Stimulated activated CD8-positive, alpha-beta memory T cell treated with anti-CD3 and anti-CD28 coated beads, Interleukin-7, amount 100 ng/mL, for 1 hour (primary cell): ENCODE results near the gene NUP133.
"Not testable (repeated sequence)": the region's sequence is repeated elsewhere in the genome, so short reads cannot be mapped to it uniquely, and the experiment has no call there.

ENCODE experiments used
- DNase-seq, 2 donors: peaks; one replicate each; pipeline ENCODE4 v3.0.0-alpha.2; 2020; ENCODE audit warnings: low read depth in 2 of 2

NUP133 gene

DNA sequence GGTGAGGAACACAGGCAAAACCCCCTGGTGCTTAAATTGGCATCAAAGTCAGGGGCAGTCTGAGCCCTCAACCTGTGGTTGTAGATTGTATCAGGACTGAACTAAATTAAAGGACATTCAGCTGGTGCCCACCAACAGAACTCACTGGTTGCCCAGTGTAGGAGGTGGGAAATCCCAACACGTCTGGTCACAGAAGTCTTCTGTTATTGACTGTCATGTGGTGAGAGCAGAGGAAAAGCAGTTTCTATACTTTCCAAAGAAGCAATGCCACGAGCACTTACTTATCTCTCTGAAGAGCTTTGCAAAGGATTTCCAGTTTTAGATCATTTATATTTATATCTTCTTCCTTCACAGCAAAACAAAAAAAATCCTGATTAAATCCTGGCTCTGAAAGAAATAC, 59.3 kb downstream of the NUP133 start:
- DNase-seq: no peak

DNA sequence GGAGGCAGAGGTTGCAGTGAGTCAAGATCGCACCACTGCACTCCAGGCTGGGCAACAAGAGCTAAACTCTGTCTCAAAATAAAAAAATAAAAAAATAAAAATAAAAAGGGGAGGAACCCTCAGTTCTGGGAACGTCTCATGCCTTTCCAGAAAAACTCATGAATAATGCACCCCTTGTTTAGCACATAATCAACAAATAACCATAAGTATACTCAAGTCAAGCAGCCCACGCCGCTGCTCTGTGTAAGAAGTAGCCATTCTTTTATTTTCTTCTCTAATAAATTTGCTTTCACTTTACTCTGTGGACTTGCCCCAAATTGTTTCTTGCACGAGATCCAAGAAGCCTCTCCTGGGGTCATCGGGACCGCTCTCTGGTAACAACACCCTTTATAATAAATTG, 59.8 kb downstream of the NUP133 start:
- DNase-seq: no peak

GRCh38 chr1:229447809-229448252, 60.3 kb downstream of the NUP133 start:
- DNase-seq: no peak

GRCh38 chr1:229445828-229446227, 62.3 kb downstream of the NUP133 start:
- no peak for DNase-seq

DNA sequence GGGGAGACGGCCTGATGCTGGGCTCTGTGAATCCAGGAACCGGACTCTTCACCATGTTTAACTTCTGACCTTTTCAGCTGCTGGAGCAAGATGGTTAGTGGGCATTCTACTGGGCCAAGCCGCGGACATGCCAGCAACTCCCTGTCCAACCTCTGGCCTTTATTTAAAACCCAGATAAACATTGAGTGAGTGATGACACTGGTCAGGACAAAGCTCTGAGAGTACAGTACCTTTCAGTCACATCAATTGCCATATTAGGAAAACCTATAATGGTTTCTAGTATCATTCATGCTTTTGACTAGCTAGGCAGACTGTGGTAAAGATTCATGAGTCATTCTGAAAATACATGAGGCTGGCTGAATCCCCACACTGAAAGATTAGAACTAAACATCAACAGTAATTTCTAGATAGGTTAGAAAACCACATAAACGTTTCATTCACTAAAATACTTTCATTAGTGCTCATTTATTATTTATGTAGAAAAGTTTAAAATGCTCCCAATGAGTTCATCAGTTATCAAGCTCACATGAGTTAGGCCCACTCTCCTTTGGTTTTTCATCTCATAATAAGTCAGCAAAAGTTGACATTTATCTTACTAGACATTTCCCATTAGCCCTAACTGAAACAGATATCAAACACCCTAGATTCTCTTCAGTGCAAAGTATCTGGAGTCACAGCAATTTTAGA, 67.1 kb downstream of the NUP133 start:
- DNase-seq: no peak

- DNase-seq: no peak
Measured at GRCh38 chr1:229438021-229438420, 70.1 kb downstream of the NUP133 start.

GRCh38 chr1:229437443-229437842, 70.7 kb downstream of the NUP133 start:
- no peak for DNase-seq

DNA sequence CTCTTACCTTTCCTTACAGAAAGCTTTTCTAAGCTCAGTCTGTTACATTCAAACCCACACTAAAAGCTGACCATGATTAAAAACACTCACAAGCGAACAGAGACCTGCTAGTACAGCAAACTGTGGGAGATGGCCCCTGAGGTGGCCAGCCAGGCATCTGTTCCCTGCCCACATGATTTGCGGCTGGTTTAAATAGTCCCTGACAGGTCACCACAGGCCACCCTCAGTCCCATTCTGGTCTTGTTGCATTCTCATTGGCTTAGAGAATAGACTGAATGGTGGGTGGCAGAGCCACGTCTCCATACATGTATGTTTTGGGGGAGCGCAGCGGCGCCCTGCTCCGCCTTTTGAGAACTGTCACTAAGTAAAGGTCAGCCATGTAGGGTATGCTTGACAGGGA, 71.9 kb downstream of the NUP133 start:
- no peak for DNase-seq

DNA sequence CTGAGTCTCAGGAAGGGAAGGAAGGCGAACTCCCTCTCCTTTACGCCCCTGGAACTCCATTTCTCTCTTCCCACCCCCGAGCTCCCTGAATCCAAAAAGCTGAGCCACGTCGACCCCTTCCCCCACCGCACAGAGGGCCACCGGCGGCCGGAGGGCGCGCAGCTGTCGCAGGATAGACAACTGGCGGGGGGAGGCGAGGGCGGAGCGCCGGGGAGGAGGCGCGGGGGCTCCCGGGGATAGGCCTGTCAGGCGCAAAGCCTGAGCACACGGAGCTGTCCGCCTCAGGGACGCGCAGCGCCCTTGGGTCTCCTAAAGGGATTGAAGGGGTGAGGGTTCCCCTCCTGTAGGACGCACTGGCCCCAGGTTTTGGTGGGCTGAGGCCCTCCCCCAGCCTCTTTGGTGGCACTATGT, 73.5 kb downstream of the NUP133 start:
- DNase-seq: no peak

- DNase-seq: no peak
Measured at GRCh38 chr1:229434005-229434640, 74.0 kb downstream of the NUP133 start, which contains the start of gene ACTA1. Gene ACTA1 (minus strand): TSS chr1:229434094. CDS start chr1:229433115, 979 bp downstream.

DNA sequence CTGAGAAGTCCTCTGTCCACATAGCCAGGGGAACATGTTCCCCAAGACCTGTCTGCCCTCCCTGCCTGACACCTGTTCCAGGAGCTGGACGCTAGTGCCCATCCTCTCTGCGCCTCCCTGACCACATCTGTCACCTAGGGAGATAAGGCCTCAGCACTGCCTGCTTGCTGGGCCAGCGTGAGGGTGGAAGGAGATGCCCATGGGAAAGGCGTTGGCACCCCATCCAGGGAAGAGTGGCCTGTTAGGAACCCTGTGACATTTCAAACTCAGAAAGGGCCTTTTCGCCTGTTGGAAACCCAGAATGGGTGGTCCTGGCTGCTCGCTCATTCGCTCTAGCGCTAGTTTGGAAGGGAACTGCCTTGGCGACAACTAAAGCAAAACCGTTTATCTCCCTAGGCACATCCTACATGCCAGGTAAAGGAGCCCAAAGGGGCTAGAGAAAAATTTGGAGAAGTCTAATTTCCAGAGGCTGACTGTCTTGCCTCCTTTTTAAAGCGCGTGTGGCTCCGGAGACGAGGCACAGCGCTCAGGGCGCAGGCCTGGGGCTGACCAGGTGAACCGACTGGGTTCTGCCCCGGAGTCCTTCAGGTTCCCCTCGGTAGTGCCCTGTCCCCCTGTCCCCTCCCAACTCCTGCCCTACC, 74.7 kb downstream of the NUP133 start:
- no peak for DNase-seq

GRCh38 chr1:229432905-229433304, 75.2 kb downstream of the NUP133 start:
- DNase-seq: no peak

DNA sequence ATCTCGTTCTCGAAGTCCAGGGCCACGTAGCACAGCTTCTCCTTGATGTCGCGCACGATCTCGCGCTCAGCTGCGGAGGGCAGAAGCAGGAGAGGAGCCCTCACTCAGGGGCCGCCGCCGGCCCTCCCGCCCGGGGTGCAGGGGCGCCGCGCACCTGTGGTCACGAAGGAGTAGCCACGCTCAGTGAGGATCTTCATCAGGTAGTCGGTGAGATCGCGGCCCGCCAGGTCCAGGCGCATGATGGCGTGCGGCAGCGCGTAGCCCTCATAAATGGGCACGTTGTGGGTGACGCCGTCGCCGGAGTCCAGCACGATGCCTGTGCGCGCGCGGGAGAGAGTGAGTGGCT, 76.1 kb downstream of the NUP133 start:
- DNase-seq: no peak

- no peak for DNase-seq
Measured at GRCh38 chr1:229431284-229432115, 76.6 kb downstream of the NUP133 start.

- DNase-seq: peak in 1 of 2 donors; percentile 8
Measured at GRCh38 chr1:229430761-229431283, 77.3 kb downstream of the NUP133 start.

GRCh38 chr1:229428256-229428655, 79.9 kb downstream of the NUP133 start:
- DNase-seq: no peak

DNA sequence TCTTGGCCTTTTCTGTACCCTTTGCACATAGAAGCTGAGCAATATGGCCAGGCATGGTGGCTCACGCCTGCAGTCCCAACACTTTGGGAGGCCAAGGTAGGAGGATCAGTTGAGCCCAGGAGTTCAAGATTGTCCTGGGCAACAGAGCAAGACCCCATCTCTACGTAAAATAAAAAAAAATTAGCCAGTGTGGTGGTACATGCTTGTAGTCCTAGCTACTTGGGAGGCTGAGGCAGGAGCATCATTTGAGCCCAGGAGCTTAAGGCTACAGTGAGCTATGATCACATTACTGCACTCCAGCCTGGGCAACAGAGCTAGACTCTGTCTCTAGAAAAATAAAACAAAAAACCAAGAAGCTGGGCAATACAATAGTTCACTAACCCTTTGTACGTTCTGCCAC, 80.6 kb downstream of the NUP133 start:
- no peak for DNase-seq

DNA sequence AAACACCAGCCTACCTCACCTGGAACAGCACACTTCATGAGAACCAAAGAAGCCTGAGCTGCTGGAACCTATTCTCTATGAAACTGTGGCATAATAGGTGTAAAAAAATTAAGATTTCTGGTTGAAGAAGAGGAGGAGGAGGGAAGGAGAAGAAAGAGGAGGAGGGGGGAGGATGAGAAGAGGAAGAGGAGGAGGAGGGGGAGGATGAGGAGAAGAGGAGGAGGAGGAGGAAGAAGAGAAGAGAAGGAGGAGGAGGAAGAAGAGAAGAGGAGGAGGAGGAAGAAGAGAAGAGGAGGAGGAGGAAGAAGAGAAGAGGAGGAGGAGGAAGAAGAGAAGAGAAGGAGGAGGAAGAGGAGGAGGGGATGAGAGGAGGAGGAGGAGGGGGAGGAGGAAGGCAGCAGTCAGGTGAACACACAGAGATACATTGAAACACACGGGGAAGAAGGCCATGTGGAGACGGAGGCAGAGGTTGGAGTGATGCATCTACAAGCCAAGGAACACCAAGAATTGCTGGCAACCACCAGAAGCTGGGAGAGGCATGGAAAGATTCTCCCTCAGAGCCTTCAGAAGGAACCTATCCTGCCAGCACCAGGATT, 82.5 kb downstream of the NUP133 start:
- no peak for DNase-seq

DNA sequence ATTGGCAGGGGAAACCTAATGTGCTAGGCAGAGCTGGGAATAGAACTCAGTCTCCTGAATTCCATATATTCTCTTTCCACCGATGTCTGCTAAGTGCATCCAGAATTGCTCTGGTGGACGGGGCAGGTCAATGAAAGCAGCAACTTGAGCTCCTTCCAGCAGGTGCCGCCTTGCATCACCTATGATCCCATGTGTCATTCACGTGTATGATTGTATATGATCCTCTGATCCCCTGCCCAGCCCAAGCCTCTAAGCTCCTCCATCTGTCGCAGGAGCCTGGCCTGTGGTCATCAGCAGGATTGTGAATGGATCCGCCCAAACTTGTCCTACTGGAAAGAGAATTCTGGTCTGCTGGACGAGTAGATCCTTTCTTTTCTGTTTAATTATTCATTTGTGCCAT, 87.4 kb downstream of the NUP133 start:
- no peak for DNase-seq

- DNase-seq: no peak
Measured at GRCh38 chr1:229420224-229420623, 87.9 kb downstream of the NUP133 start.

DNA sequence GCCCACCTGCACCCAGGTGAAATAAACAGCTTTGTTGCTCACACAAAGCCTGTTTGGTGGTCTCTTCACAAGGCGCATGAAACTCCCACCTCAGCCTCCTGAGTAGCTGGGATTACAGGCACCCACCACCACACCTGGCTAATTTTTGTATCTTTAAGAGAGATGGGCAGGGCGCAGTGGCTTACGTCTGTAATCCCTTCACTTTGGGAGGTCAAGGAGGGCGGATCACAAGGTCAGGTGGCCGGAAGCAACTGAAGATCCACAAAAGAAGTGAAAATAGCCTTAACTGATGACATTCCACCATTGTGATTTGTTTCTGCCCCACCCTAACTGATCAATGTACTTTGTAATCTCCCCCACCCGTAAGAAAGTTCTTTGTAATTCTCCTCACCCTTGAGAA, 89.6 kb downstream of the NUP133 start:
- DNase-seq: not testable (repeated sequence)

DNA sequence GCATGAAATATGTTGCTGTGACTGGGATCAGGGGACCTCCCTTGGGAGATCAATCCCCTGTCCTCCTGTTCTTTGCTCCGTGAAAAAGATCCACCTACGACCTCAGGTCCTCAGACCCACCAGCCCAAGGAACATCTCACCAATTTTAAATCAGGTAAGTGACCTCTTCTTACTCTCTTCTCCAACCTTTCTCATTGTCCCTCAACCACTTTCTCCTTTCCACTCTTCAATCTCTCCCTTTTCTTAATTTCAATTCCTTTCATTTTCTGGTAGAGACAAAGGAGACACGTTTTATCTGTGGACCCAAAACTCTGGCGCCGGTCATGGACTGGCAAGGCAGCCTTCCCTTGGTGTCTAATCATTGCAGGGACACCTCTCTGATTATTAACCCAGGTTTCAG, 95.3 kb downstream of the NUP133 start:
- DNase-seq: not testable (repeated sequence)
